H9 (cell line): ENCODE measurements around the gene MPG. TPM values are rescaled to one million over a fixed set of nuclear protein-coding genes. Genes with fewer than 3 reads are reported as not detected.

ENCODE experiments used
- DNase-seq: peaks from one replicate; pipeline ENCODE4 v3.0.0-alpha.2; 2017
- H2AFZ ChIP-seq: one replicate; pipeline ENCODE4 v1.6.1; 2013; ENCODE audit warnings: mild to moderate bottlenecking, low read length, control low read depth, moderate library complexity
- H2AK5ac ChIP-seq: 2 replicates; pipeline ENCODE4 v1.6.1; 2013; ENCODE audit warnings: low read length, control low read depth, mixed read lengths; ENCODE audit not compliant: insufficient read length
- H2BK120ac ChIP-seq: one replicate; pipeline ENCODE4 v1.6.1; 2013; ENCODE audit warnings: low read depth, mild to moderate bottlenecking, low read length, control low read depth, inconsistent platforms; ENCODE audit not compliant: poor library complexity, severe bottlenecking
- H2BK12ac ChIP-seq: 2 replicates; pipeline ENCODE4 v1.6.1; 2013; ENCODE audit warnings: low read length, control low read depth, mixed read lengths, low read depth; ENCODE audit not compliant: insufficient read length
- H2BK15ac ChIP-seq: 2 replicates; pipeline ENCODE4 v1.6.1; 2013; ENCODE audit warnings: low read depth, low read length, control low read depth
- H2BK20ac ChIP-seq: one replicate; pipeline ENCODE4 v1.6.1; 2013; ENCODE audit warnings: low read depth, mild to moderate bottlenecking, low read length, control low read depth, inconsistent platforms; ENCODE audit not compliant: poor library complexity, severe bottlenecking
- H2BK5ac ChIP-seq: 2 replicates; pipeline ENCODE4 v1.6.1; 2013; ENCODE audit warnings: low read length, control low read depth, mixed read lengths; ENCODE audit not compliant: insufficient read length
- H3K14ac ChIP-seq: 2 replicates; pipeline ENCODE4 v1.6.1; 2013; ENCODE audit warnings: low read length, control low read depth; ENCODE audit not compliant: insufficient read depth
- H3K18ac ChIP-seq: 2 replicates; pipeline ENCODE4 v1.6.1; 2013; ENCODE audit warnings: low read depth, mild to moderate bottlenecking, mixed read lengths, low read length, control low read depth; ENCODE audit not compliant: insufficient read length
- H3K23ac ChIP-seq: 2 replicates; pipeline ENCODE4 v1.6.1; 2013; ENCODE audit warnings: low read length, control low read depth, mixed read lengths, low read depth; ENCODE audit not compliant: insufficient read length
- H3K23me2 ChIP-seq: 2 replicates; pipeline ENCODE4 v1.6.1; 2013; ENCODE audit warnings: low read depth, mild to moderate bottlenecking, mixed read lengths, low read length, control low read depth; ENCODE audit not compliant: insufficient read length, poor library complexity, severe bottlenecking
- H3K27ac ChIP-seq: 2 replicates; pipeline ENCODE4 v1.5.1; 2013; ENCODE audit warnings: low read length, control low read depth, mixed read lengths, low read depth; ENCODE audit not compliant: insufficient read length
- H3K27me3 ChIP-seq: 2 replicates; pipeline ENCODE4 v1.6.1; 2013; ENCODE audit warnings: low read length, control low read depth, inconsistent platforms; ENCODE audit not compliant: insufficient read depth
- H3K4ac ChIP-seq: 2 replicates; pipeline ENCODE4 v1.6.1; 2013; ENCODE audit warnings: low read depth, mild to moderate bottlenecking, control low read depth, inconsistent platforms, low read length, moderate library complexity
- H3K4me1 ChIP-seq: 2 replicates; pipeline ENCODE4 v1.6.1; 2013; ENCODE audit warnings: low read length, control low read depth, inconsistent platforms; ENCODE audit not compliant: insufficient read depth
- H3K4me2 ChIP-seq: 2 replicates; pipeline ENCODE4 v1.6.1; 2013; ENCODE audit warnings: low read length, control low read depth, mixed read lengths; ENCODE audit not compliant: insufficient read length, insufficient read depth
- H3K56ac ChIP-seq: 2 replicates; pipeline ENCODE4 v1.6.1; 2013; ENCODE audit warnings: low read depth, mild to moderate bottlenecking, mixed read lengths, low read length, control low read depth; ENCODE audit not compliant: insufficient read length
- H3K79me1 ChIP-seq: 2 replicates; pipeline ENCODE4 v1.6.1; 2013; ENCODE audit warnings: low read depth, mild to moderate bottlenecking, moderate library complexity, low read length, control low read depth, inconsistent platforms; ENCODE audit not compliant: insufficient read depth, poor library complexity, severe bottlenecking
- H3K79me2 ChIP-seq: 2 replicates; pipeline ENCODE4 v1.6.1; 2013; ENCODE audit warnings: low read length, control low read depth, inconsistent platforms; ENCODE audit not compliant: insufficient read depth
- H3K9ac ChIP-seq: 2 replicates; pipeline ENCODE4 v1.6.1; 2013; ENCODE audit warnings: low read length, control low read depth, mixed read lengths; ENCODE audit not compliant: insufficient read length; ENCODE audit errors: extremely low read depth
- H3K9me3 ChIP-seq: one replicate; pipeline ENCODE4 v1.6.1; 2013; ENCODE audit warnings: low read depth, low read length, inconsistent platforms; ENCODE audit not compliant: control insufficient read depth
- H3T11ph ChIP-seq: one replicate; pipeline ENCODE4 v1.6.1; 2013; ENCODE audit warnings: mild to moderate bottlenecking, low read length, control low read depth, inconsistent platforms
- H4K20me1 ChIP-seq: one replicate; pipeline ENCODE4 v1.6.1; 2013; ENCODE audit not compliant: control insufficient read depth, insufficient read length, insufficient read depth
- H4K5ac ChIP-seq: 2 replicates; pipeline ENCODE4 v1.6.1; 2013; ENCODE audit warnings: low read depth, mild to moderate bottlenecking, mixed read lengths, low read length, control low read depth; ENCODE audit not compliant: insufficient read length
- H4K8ac ChIP-seq: replicated peaks from 2 replicates; pipeline ENCODE4 v1.6.1; 2013; ENCODE audit warnings: low read length, control low read depth, mixed read lengths, low read depth; ENCODE audit not compliant: insufficient read length
- H4K91ac ChIP-seq: 2 replicates; pipeline ENCODE4 v1.6.1; 2013; ENCODE audit warnings: low read depth, mild to moderate bottlenecking, moderate library complexity, mixed read lengths, low read length, control low read depth; ENCODE audit not compliant: insufficient read length
- H3K27ac Mint-ChIP-seq, 3 experiments: 2 replicates in 2 of 3; 3 replicates in 1 of 3; pipeline ENCODE4 v1.8.0; 2020 to 2021; ENCODE audit warnings: mixed read lengths in 3 of 3, mild to moderate bottlenecking in 1 of 3, moderate library complexity in 1 of 3
- H3K27me3 Mint-ChIP-seq: 2 replicates; pipeline ENCODE4 v1.8.0; 2021; ENCODE audit warnings: low read depth, mild to moderate bottlenecking, moderate library complexity, mixed read lengths
- H3K36me3 Mint-ChIP-seq, 3 experiments: 2 replicates in 2 of 3; 3 replicates in 1 of 3; pipeline ENCODE4 v1.8.0; 2020 to 2021; ENCODE audit warnings: low read depth in 3 of 3, mixed read lengths in 3 of 3; ENCODE audit not compliant: insufficient read depth in 1 of 3
- H3K4me1 Mint-ChIP-seq, 2 experiments: 2 replicates each; pipeline ENCODE4 v1.8.0; 2020; ENCODE audit warnings: mixed read lengths in 2 of 2
- H3K4me3 Mint-ChIP-seq, 2 experiments: 2 replicates in 1 of 2; 3 replicates in 1 of 2; pipeline ENCODE4 v1.8.0; 2020 to 2021; ENCODE audit warnings: mild to moderate bottlenecking in 2 of 2, mixed read lengths in 2 of 2, moderate library complexity in 1 of 2
- H3K9me3 Mint-ChIP-seq, 2 experiments: 2 replicates in 1 of 2; 3 replicates in 1 of 2; pipeline ENCODE4 v1.8.0; 2020; ENCODE audit warnings: mild to moderate bottlenecking in 2 of 2, mixed read lengths in 2 of 2, moderate library complexity in 1 of 2
- WGBS: extraction: QIAGEN DNeasy Blood & Tissue Kit; methylation state at CpG from one replicate; pipeline ENCODE4 v1.1.7; 2013; ENCODE audit warnings: missing lambda C conversion rate, low lambda C conversion rate, mixed read lengths; ENCODE audit not compliant: insufficient read length; ENCODE audit errors: extremely low coverage; 5-methylcytosine and 5-hydroxymethylcytosine counted together
- total RNA-seq: library from RNA; stranded (reverse); gene quantifications from 2 replicates; pipeline ENCODE4 v1.2.1, GENCODE V29; 2021
- TF ChIP-seq, protein P1 (sequence below): fragments of 200-600 bp; sonication (generic); conservative IDR thresholded peaks from 3 replicates; pipeline ENCODE4 v1.8.0; 2021; ENCODE audit warnings: antibody characterized with exemption, mild to moderate bottlenecking

The MPG gene
- total RNA-seq, 1 experiment from 2014 or later, result 39.1 TPM

DNA sequence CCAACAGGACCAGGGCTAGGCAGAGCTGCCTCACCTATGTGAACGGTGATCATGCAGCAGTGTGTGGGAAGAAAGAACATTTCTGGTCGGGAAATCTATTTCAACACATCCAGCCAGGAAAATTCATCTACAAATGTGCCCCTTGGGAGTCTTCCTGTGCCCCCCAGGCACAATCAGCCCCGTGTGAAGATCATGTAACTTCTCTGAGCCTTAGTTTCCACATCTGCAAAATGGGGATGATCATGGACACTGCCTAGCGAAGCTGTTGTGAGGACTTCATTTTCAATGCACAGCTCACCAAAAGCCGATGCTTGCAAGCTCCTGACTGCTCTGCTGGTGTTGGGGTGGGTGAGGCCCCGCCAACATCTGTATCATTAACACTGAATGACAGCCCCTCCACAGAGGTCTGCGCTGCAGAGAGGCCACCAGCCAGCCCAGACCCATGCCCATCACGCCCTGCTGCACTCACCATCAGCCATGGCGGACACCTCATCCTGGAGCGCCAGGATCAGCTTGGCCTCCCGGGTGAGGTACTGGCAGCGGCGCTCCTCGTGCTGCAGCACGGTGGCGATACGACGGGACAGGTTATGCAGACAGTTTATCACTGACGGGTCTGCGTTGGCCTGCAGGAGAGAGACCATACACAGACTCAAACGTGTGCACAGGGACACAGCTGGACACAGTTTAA, 34.3 kb downstream of the MPG start:
- DNase-seq, result no peak
- Histone ChIP-seq H3K27me3 (no peaks in the 10 kb centered on the region), H3K79me2 (no peaks in the 10 kb centered on the region), H2BK15ac (no peak overlapping the region), H4K5ac (no peak overlapping the region), H3K18ac (no peak overlapping the region), H3K9ac (no peak overlapping the region), H4K20me1 (no peaks in the 10 kb centered on the region), H3K23ac (no peak overlapping the region), H3K4me1 (peaks cover 2% of the 10 kb centered on the region; the same call in 1 of the 2 replicates), H3K14ac (no peak overlapping the region; the same call in 1 of the 2 replicates), H3K79me1 (no peaks in the 10 kb centered on the region), H3T11ph (no peak overlapping the region), H3K23me2 (no peaks in the 10 kb centered on the region), H2BK20ac (no peak overlapping the region), H2BK5ac (no peak overlapping the region), H3K4me2 (no peak overlapping the region), H3K4ac (no peak overlapping the region), H4K91ac (no peak overlapping the region), H2AK5ac (no peak overlapping the region), H2AFZ (no peak overlapping the region), H2BK120ac (no peak overlapping the region), H3K56ac (no peak overlapping the region), H3K9me3 (no peaks in the 10 kb centered on the region), H2BK12ac (no peak overlapping the region), H3K27ac (no peak overlapping the region), H4K8ac (no peak overlapping the region)
- no peaks in the 10 kb centered on the region for H3K27me3 Mint-ChIP-seq
- H3K36me3 Mint-ChIP-seq, result peaks cover 5 to 58% (median 37%) of the 10 kb centered on the region in 3 experiments; a peak in 6 of 7 replicates
- H3K4me3 Mint-ChIP-seq, result no peak overlapping the region
- H3K9me3 Mint-ChIP-seq, result no peaks in the 10 kb centered on the region
- H3K27ac Mint-ChIP-seq, result no peak overlapping the region; a peak in 1 of 7 replicates
- TF ChIP-seq, protein P1, sequence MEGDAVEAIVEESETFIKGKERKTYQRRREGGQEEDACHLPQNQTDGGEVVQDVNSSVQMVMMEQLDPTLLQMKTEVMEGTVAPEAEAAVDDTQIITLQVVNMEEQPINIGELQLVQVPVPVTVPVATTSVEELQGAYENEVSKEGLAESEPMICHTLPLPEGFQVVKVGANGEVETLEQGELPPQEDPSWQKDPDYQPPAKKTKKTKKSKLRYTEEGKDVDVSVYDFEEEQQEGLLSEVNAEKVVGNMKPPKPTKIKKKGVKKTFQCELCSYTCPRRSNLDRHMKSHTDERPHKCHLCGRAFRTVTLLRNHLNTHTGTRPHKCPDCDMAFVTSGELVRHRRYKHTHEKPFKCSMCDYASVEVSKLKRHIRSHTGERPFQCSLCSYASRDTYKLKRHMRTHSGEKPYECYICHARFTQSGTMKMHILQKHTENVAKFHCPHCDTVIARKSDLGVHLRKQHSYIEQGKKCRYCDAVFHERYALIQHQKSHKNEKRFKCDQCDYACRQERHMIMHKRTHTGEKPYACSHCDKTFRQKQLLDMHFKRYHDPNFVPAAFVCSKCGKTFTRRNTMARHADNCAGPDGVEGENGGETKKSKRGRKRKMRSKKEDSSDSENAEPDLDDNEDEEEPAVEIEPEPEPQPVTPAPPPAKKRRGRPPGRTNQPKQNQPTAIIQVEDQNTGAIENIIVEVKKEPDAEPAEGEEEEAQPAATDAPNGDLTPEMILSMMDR, result no peak
- no CpG with 5 or more reads among the region's 21 CpGs for WGBS
- peaks cover 13 to 20% of the 10 kb centered on the region in 2 experiments for H3K4me1 Mint-ChIP-seq
